Colon (tissue), 2 donors: ENCODE results near the gene KIAA1191.
"Not testable (repeated sequence)": the region's sequence is repeated elsewhere in the genome, so short reads cannot be mapped to it uniquely, and the experiment has no call there.

Source experiments
- FAIRE-seq: peaks from 2 replicates; lab custom pipeline; 2012; peaks lifted over from hg19 to GRCh38; lab: Jason Lieb, UNC
- donor health status: control.
- donor health status: control.

KIAA1191 gene, protein sequence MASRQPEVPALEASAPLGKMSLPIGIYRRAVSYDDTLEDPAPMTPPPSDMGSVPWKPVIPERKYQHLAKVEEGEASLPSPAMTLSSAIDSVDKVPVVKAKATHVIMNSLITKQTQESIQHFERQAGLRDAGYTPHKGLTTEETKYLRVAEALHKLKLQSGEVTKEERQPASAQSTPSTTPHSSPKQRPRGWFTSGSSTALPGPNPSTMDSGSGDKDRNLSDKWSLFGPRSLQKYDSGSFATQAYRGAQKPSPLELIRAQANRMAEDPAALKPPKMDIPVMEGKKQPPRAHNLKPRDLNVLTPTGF

GRCh38 chr5:176361437-176362232 is at the start of gene KIAA1191:
Gene KIAA1191, minus strand, starts transcription at chr5:176361764. Its CDS starts 2,256 bp downstream, at chr5:176359508.
- no peak for FAIRE-seq

DNA sequence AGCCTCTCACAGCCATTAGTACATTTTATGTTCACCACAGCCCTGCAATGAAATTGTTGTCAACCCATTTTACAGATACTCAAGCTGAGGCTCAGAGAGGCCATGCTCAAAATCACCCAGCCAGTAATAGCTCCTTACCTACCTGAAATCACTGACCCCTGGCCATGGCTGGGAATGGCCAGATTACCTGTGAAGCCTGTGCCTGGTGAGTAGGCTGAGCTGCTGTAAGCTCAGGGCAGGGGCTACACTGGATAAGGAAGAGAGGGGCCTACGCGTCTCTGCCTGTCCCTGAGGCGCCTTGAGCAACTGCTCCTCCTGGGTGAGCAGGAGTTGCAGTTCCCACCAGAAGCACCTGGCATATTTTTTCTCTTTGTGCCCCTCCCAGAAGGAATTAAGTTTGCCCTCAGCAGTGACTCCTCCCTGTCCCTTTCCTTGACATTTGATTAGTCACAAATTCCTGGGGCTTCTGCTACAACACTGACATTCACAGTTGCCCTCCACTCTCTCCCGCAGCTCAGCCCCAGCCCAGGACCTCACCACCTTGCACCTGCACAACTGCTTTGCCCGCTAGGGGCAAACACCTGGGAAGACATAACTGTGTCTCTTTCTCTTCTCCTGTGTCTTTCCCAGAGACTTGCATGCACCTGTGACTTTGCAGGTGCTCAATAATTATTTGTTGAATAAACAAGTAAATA is 49.1 kb upstream of the KIAA1191 start:
- FAIRE-seq, result no peak

DNA sequence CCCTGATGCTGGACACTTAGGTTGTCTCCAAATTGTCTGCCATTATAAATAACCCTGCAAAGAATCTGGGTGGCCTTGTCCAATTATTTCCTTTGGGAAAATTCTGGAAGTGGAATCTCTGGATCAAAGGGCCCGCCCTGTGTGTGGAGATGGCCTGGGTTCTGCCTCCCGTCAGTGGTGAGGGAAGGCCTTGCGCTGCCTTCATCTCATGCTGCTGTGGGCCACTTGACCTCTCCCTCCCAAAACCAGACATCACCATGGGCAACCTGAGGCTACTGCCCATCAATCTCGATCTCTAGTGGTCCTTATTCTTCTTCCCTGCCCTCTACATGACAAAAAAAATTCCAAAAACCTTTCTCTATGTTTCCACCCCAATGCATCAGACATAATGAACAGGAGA is 48.2 kb upstream of the KIAA1191 start:
- no peak for FAIRE-seq

GRCh38 chr5:176408590-176408989 is 47.0 kb upstream of the KIAA1191 start:
- FAIRE-seq, result no peak

DNA sequence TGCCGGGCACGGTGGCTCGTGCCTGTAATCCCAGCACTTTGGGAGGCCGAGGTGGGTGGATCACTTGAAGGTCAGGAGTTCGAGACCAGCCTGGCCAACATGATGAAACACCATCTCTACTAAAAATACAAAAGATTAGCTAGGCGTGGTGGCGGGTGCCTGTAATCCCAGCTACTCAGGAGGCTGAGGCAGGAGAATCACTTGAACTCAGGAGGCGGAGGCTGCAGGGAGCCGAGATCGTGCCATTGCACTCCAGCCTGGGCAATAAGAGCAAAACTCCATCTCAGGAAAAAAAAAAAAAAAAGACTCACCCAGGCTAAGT is 46.6 kb upstream of the KIAA1191 start:
- not testable (repeated sequence) for FAIRE-seq

DNA sequence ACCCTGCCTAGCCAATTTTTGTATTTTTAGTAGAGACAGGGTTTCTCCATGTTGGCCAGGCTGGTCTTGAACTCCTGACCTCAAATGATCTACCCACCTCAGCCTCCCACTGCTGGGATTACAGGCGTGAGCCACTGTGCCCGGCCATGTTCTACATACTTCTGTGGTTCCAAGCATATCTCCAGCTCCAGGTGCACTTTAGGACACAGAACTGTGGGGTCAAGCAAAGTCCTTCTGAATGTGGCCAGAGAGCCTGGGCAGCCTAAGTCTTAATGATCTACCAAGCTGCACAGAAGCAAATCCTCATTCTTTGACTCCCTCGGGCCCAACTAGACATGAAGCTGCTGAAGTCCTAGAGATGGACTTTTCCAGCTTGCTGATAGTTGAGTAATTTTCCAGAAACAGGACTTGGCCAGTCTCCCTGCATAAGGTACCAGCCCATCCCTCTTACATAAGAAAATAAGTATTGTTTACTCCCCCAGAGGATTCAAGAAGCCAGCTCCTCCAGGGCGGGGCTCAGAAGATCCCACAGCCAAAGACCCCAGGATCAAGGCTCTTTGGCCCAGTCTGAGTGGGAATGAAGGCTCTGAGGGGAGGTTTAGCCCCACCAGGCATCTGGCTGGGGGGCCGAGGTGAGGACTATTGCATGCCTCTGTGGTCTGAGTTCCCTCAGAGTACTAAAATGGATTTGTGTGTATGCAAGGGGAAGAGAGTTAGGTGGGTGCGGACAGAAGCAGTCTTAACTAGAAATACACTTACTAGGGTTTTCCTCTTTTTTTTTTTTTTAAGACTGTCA is 46.1 kb upstream of the KIAA1191 start:
- no peak for FAIRE-seq

- no peak for FAIRE-seq
Observed at GRCh38 chr5:176406436-176407052, 45.0 kb upstream of the KIAA1191 start.

DNA sequence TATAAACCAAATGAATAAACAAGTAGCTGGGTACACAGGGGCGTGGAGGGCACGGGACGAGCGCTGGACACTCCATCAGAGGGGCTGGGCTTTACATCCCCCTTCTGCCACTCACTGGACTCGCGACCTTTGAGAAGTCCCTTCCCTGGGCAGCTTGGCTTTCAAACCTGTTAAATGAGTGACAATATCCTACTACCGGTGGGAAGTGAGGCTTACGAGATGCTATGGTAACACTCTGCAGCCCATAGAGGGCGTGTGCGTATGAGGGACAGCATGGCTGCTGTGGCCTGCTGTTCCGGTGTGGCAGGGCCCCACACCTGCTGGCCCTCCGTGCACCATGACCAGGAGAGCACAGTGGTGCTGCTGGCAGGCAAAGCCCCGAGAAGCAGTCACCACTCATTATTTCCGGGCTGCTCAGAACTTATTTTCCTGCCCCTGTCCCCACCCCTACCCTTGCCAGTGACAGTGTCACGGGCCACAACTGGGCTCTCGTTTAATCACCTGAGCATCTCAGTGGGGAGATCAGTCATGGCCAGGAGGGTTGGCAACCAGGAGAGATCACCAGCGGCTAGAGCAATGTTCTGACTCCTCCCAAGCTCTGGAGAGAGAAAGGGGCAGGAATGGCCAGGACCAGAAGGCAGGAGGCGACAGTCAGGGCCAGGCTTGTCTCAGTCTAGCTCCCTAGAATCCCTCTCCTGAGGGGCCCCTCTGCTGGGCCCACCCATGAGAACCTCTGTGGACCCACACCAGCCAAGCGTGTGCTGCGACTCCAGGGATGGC is 44.3 kb upstream of the KIAA1191 start:
- no peak for FAIRE-seq

DNA sequence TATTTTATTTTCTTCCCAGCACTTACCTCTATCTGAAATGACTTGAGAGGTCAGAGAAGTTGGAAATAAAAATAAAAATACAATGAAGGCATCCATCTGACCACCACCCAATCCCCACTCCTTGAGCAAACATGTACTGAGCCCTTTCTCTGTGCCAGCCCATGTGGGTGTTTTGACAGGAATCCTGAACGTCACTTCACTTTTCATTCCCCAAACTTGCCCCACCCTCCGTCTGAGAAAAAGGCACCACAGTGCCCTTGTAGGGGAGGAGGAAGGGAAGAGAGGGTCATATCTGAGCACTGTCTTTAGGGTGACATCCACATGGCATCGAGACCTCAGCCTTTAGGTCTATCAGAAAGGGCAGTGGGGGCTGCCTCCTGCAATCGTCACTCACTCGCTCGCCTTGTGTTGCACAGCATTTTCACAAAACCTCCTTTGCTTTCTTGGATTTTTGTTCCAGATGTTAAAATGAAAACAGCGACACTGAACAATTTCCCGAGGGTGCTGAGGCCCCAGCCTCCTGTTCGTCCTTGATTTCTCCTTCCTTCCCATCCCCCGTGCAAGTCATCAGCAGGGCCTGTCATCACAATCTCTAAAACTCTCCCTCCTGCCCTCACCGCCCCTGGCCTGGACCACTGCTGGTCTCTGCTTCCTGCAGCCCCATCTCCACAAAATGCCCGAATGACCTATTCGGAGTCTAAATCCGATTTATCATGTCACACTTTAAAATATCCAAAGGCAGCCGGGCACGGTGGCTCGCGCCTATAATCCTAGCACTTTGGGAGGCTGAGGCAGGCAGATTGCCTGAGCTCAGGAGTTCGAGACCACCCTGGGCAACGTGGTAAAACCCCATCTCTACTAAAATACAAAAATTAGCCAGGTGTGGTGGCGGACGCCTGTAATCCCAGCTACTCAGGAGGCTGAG is 40.0 kb upstream of the KIAA1191 start:
- FAIRE-seq, result no peak

DNA sequence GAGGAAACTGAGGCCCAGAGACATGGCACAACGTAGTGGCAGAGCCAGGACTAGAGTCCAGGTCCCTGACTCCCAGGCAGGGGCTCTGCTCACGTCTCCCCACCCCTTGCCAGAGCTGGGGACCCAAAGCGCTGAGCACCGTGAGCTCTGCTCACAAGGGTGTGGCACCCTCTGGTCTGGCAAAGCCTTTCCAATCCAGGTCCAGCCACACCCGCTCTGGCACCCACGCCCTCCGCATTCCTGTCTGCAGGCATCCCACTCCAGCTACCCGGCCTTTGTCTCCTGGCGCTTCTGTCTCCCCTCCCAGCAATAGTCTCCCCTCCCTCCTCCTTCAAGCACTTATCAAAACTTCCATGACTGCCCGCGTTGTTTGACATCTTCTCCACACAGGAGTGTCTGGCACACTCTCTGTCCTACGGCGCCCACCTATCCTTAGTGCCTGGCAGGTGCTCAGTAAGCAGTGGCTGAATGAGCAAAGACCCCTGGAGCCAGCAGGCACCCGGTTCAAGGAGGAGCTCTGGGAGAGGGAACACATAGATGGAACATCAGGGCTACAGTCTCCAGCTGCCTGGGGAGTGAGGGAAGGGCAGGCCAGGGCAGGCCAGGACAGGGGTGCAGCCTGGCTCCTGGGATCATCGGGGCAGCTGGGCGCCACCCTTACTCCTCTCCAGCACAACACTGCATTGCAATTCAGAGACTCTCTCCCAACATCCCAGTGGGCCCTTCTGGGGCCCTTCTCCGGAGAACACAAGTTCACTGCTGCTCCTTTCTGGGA is 39.0 kb upstream of the KIAA1191 start:
- no peak for FAIRE-seq

GRCh38 chr5:176397736-176398420 is 36.3 kb upstream of the KIAA1191 start:
- no peak for FAIRE-seq

DNA sequence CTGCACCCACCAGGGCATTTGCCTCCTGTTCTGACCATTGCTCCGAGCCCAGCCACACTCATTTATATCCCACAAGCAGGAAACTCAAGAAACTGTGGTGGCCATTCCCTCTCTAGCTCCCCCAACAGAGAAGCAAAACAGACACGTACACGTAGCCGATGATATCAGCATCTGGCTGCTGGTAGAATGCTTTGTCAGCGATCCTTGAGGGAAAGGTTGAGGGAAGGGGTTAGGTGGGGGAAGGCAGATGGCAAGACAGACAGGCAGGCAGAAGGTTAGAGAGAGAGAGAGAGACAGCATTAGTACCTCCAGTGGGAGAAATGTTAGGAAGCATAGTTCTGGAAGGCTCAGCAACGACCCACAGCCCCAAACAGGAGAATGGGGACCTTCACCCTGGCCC is 34.8 kb upstream of the KIAA1191 start:
- FAIRE-seq, result no peak

DNA sequence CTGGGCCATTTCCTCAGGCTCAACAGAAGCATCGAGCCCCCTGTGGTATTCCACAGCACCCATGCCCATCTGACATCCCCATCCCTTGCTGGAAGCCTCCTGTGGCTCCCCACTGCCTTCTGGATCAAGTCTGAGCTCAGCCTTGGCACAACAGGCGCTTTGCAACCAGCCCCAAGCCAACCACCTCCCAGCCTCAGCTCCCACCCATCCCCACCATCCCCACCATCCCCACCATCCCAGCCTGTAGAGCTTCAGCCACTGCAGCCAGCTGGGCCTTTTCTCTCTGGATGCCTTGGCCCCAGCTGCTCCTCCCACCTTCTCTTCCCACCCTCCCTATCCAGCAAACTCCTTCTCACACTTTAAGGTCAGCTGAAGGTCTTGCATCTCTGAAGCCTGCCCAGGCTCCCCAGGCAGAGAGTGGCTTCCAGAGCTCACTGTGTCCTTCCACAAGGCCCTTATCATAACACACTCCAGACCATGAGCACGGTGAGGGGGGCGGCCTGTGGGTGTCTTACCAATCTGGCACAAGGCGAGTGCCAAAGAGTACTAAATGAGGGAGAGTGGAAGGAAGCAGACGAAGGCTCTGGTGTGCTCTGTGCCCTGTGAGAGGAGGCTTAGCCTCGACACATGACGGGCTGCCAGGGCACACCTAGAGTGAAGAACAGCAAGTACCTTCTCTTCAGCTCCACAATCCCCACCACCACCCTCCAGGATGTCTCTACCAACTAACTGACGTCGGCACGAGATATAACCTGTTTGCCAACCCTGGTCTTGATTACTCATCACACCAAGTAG is 33.5 kb upstream of the KIAA1191 start:
- no peak for FAIRE-seq

DNA sequence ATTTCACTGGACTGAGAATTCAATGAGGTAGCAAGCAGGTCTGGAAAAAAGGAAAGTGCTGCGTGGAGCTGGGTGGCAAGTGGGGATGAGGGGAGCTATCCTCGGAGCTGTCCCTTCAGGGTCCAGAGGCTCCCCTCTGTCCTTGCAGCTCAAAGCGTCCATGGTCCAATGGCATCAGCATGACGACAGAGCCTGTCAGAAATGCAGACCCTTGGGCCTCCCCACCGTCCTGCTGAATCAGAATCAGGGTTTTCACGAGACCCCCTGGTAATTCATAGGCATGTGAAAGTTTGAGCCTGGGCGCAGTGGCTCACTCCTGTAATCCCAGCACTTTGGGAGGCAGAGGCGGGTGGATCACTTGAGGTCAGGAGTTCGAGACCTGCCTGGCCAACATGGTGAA is 32.5 kb upstream of the KIAA1191 start:
- no peak for FAIRE-seq

DNA sequence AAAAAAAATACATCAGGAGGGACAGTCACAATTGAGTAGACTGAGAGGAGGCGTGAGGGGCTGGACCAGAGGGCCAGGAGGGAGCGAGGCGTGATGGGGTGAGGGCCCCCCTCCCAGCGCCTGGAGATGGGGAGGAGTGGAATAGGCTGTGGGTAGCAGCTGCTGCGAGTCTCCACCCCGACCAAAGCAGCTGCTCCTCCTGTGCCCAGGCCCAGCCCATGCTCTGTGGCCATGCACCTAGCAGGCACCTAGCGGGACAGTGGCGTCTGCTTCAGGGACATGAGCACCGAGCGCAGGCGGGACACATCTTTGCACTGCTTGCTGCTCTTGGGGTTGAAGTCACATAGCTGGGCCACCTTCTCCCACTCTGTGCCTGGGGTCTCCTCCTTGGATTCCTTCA is 31.0 kb upstream of the KIAA1191 start:
- no peak for FAIRE-seq

- no peak for FAIRE-seq
Observed at GRCh38 chr5:176391999-176392398, 30.4 kb upstream of the KIAA1191 start.

DNA sequence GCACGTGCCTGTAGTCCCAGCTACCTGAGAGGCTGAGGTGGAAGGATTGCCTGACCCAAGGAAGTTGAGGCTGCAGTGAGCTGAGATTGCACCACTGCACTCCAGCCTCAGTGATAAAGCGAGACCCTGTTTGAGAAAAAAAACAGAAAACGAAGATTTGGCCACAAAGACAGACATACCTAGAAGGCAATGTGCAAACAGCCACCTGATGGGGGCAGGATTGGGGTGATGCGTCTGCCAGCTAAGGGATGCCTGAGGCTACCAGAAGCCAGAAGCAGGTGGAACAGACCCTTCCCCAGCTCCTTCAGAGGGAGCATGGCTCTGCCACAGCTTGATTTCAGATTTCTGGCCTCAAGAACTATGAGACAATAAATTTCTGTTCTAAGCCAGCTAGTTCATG is 29.9 kb upstream of the KIAA1191 start:
- no peak for FAIRE-seq
